HepG2 (cell line): ENCODE data around the gene NRP1. TPM values are rescaled to one million over a fixed set of nuclear protein-coding genes. Genes with fewer than 3 reads are reported as not detected.

Experiments used
- ARID2 ChIP-seq: sonication (generic); formaldehyde crosslinking; IDR thresholded peaks from 2 replicates; pipeline ENCODE4 v1.8.1; 2022; ENCODE audit warnings: mild to moderate bottlenecking, missing genetic modification reagents, borderline replicate concordance
- ARID5B ChIP-seq: IDR thresholded peaks from 2 replicates; pipeline ENCODE4 v1.4.0; 2020; ENCODE audit warnings: mild to moderate bottlenecking, missing genetic modification reagents
- CBX2 ChIP-seq, 2 experiments: fragments of 200-600 bp in 1 of 2; sonication (generic); formaldehyde crosslinking in 1 of 2; IDR thresholded peaks; 2 replicates each; pipeline versions ENCODE4 v1.7.0 to v1.8.1; 2018 to 2022; ENCODE audit warnings: low read depth in 2 of 2, low read length in 1 of 2, mild to moderate bottlenecking in 1 of 2, missing genetic modification reagents in 1 of 2
- DMAP1 ChIP-seq: IDR thresholded peaks from 2 replicates; pipeline ENCODE4 v1.6.1; 2016
- FOSL2 ChIP-seq: sonication (generic); formaldehyde crosslinking; IDR thresholded peaks from 2 replicates; pipeline ENCODE4 v1.4.0; 2020; ENCODE audit warnings: missing genetic modification reagents
- FOXP1 ChIP-seq, 2 experiments: fragments of 450-650 bp in 1 of 2; IDR thresholded peaks; 2 replicates each; pipeline ENCODE4 v1.6.1; 2017 to 2018; ENCODE audit warnings: antibody characterized with exemption in 1 of 2
- GMEB1 ChIP-seq: sonication (generic); formaldehyde crosslinking; IDR thresholded peaks from 2 replicates; pipeline ENCODE4 v1.5.1; 2020; ENCODE audit warnings: missing genetic modification reagents, mild to moderate bottlenecking, borderline replicate concordance
- HNRNPH1 ChIP-seq: fragments of 200-400 bp; formaldehyde crosslinking; optimal IDR thresholded peaks from 2 replicates; pipeline ENCODE3; 2017; ENCODE audit warnings: mild to moderate bottlenecking, low read depth, low read length
- HOXA5 ChIP-seq: sonication (generic); formaldehyde crosslinking; IDR thresholded peaks from 2 replicates; pipeline ENCODE4 v1.4.0; 2020; ENCODE audit warnings: missing genetic modification reagents
- KLF13 ChIP-seq: sonication (generic); formaldehyde crosslinking; IDR thresholded peaks from 2 replicates; pipeline ENCODE4 v1.4.0; 2020; ENCODE audit warnings: mild to moderate bottlenecking, missing genetic modification reagents
- MAFF ChIP-seq: IDR thresholded peaks from 2 replicates; pipeline ENCODE4 v1.6.1; 2011; ENCODE audit warnings: low read depth, low read length, improper control_type of control experiment
- MED1 ChIP-seq: sonication (generic); formaldehyde crosslinking; IDR thresholded peaks from 2 replicates; pipeline ENCODE4 v1.4.0; 2020; ENCODE audit warnings: missing genetic modification reagents
- NFE2L1 ChIP-seq: sonication (generic); formaldehyde crosslinking; IDR thresholded peaks from 2 replicates; pipeline ENCODE4 v1.4.0; 2020; ENCODE audit warnings: missing genetic modification reagents, mild to moderate bottlenecking, borderline replicate concordance
- SOX5 ChIP-seq: IDR thresholded peaks from 2 replicates; pipeline ENCODE4 v1.6.1; 2016; ENCODE audit warnings: borderline replicate concordance
- SRSF1 ChIP-seq: fragments of 200-400 bp; formaldehyde crosslinking; optimal IDR thresholded peaks from 2 replicates; pipeline ENCODE3; 2017; ENCODE audit warnings: mild to moderate bottlenecking, low read depth, low read length, moderate library complexity
- ZNF614 ChIP-seq: IDR thresholded peaks from 2 replicates; pipeline ENCODE4 v1.6.1; 2018; ENCODE audit warnings: missing biosample characterization, missing genetic modification reagents, inconsistent platforms, borderline replicate concordance
- polyA plus RNA-seq, 8 experiments: library from polyadenylated mRNA; depleted of rRNA in 3 of 8; stranded (reverse) in 7 of 8; unstranded in 1 of 8; fragments of >200 nt; fragmentation: Illumina TruSeq in 4 of 8; extraction: Trizol in 4 of 8; gene quantifications; 2 replicates each; pipeline versions ENCODE4 v1.2.1 to v1.2.3, GENCODE V29; 2011 to 2016; ENCODE audit warnings: low read depth in 4 of 8, missing spikeins in 1 of 8, mixed read lengths in 1 of 8; ENCODE audit not compliant: insufficient read depth in 1 of 8
- total RNA-seq, 5 experiments: library from RNA; depleted of rRNA; stranded (reverse); fragments of >200 nt; fragmentation: Illumina TruSeq; extraction: Trizol; gene quantifications; 2 replicates each; pipeline ENCODE4 v1.2.3, GENCODE V29; 2016; ENCODE audit warnings: low read depth in 1 of 5
- TF ChIP-seq, protein P1 (sequence below): sonication (generic); formaldehyde crosslinking; IDR thresholded peaks from 2 replicates; pipeline ENCODE4 v1.5.0; 2020; ENCODE audit warnings: mild to moderate bottlenecking, missing genetic modification reagents
- TF ChIP-seq, protein P2 (sequence below): sonication (generic); formaldehyde crosslinking; IDR thresholded peaks from 2 replicates; pipeline ENCODE4 v1.4.0; 2020; ENCODE audit warnings: missing genetic modification reagents

The NRP1 gene
- total and polyA plus RNA-seq, 2 of the 13 experiments (the other 11 are each of a cell fraction or from before 2014, with no cell fraction given): 5.3 to 5.8 TPM

DNA sequence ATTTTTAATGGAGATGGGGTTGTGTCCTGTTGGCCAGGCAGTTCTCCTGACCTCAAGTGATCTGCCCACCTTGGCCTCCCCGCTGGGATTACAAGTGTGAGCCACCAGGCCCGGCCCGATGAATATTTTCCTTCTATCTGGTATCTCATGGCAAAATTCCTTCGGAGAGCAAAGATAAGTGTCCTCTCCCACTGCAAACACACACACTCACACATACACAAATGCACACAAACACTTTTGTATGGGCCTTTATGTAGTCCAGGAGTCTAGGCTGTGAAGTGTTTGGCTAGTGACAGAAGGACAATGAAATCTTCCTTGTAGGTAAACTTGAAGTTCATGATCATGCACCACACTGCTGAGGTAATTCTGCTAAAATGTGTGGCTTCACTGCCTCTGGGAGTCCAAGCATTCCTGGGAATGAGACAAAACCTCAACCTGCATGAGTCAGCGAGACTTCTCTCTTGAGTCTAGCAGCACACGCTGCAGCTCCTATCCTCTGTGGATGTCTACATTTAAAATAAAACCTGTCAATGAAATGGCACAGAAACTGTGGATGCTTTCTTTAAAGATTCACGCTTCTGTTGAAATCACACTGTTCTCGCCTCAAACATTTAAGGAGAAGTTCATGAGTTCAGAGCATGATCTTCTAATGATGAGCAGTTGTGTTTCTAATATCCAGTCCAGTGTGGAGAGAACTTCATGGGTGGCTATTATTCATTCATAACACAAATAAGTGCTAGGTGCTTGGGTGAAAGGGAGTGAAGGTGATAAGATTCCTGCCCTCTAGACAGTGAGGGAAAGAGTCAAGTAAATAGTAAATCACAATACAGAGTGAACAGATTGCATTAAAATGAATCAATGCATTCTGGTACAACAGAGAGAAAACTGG lies 96.5 kb downstream of the NRP1 start (continued):
- TF ChIP-seq ARID5B (CRISPR knock-in tag): 0 out of 2 replicates have a peak, but pooled peaks have one; percentile 19
- no peak for TF ChIP-seq GMEB1 (CRISPR knock-in tag)
- no peak for TF ChIP-seq HNRNPH1
- 0 out of 2 replicates have a peak, but pooled peaks have one; percentile 16 for TF ChIP-seq MAFF
- TF ChIP-seq SRSF1: no peak
- no peak for TF ChIP-seq CBX2 (IDR thresholded peaks at IDR 0.05; ENCODE audit: low read depth, low read length)
- TF ChIP-seq CBX2 (CRISPR knock-in tag; IDR thresholded peaks at IDR 0.05; ENCODE audit: low read depth): no peak
- peak; percentile 79 for TF ChIP-seq FOSL2 (CRISPR knock-in tag)
- TF ChIP-seq ARID2: no peak
- TF ChIP-seq FOXP1 (IDR thresholded peaks at IDR 0.05): no peak
- TF ChIP-seq FOXP1 (CRISPR knock-in tag; IDR thresholded peaks at IDR 0.05): 0 out of 2 replicates have a peak, but pooled peaks have one; percentile 10
- TF ChIP-seq, protein P1, sequence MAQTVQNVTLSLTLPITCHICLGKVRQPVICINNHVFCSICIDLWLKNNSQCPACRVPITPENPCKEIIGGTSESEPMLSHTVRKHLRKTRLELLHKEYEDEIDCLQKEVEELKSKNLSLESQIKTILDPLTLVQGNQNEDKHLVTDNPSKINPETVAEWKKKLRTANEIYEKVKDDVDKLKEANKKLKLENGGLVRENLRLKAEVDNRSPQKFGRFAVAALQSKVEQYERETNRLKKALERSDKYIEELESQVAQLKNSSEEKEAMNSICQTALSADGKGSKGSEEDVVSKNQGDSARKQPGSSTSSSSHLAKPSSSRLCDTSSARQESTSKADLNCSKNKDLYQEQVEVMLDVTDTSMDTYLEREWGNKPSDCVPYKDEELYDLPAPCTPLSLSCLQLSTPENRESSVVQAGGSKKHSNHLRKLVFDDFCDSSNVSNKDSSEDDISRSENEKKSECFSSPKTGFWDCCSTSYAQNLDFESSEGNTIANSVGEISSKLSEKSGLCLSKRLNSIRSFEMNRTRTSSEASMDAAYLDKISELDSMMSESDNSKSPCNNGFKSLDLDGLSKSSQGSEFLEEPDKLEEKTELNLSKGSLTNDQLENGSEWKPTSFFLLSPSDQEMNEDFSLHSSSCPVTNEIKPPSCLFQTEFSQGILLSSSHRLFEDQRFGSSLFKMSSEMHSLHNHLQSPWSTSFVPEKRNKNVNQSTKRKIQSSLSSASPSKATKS (CRISPR knock-in tag): no peak
- TF ChIP-seq SOX5 (CRISPR knock-in tag): 0 out of 2 replicates have a peak, but pooled peaks have one; percentile 18
- TF ChIP-seq MED1 (CRISPR knock-in tag): no peak
- TF ChIP-seq ZNF614: no peak
- no peak for TF ChIP-seq HOXA5 (CRISPR knock-in tag)
- no peak for TF ChIP-seq DMAP1
- TF ChIP-seq, protein P2, sequence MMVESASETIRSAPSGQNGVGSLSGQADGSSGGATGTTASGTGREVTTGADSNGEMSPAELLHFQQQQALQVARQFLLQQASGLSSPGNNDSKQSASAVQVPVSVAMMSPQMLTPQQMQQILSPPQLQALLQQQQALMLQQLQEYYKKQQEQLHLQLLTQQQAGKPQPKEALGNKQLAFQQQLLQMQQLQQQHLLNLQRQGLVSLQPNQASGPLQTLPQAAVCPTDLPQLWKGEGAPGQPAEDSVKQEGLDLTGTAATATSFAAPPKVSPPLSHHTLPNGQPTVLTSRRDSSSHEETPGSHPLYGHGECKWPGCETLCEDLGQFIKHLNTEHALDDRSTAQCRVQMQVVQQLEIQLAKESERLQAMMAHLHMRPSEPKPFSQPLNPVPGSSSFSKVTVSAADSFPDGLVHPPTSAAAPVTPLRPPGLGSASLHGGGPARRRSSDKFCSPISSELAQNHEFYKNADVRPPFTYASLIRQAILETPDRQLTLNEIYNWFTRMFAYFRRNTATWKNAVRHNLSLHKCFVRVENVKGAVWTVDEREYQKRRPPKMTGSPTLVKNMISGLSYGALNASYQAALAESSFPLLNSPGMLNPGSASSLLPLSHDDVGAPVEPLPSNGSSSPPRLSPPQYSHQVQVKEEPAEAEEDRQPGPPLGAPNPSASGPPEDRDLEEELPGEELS (CRISPR knock-in tag): no peak
- TF ChIP-seq KLF13 (CRISPR knock-in tag): no peak
- no peak for TF ChIP-seq NFE2L1 (CRISPR knock-in tag)
